ENCODE measurements around the gene IP6K3. TPM values are rescaled to one million over a fixed set of nuclear protein-coding genes. Genes with fewer than 3 reads are reported as not detected.

The IP6K3 gene
- total RNA-seq, 2 donors from 2014 or later, result 17.3 to 29.9 TPM

GRCh38 chr6:33698494-33698893, 48.2 kb downstream of the IP6K3 start:
- TF ChIP-seq CTCF (IDR thresholded peaks at IDR 0.05), result no peak
- peaks cover 42% of the 10 kb centered on the region for H3K36me3 ChIP-seq
- no peak overlapping the region for H3K4me3 ChIP-seq
- H3K27me3 ChIP-seq, result no peaks in the 10 kb centered on the region
- DNase-seq (ENCODE audit: low spot score), result no peak
- H3K9me3 ChIP-seq, result no peaks in the 10 kb centered on the region
- no peak overlapping the region for H3K27ac ChIP-seq
- peaks cover 0 to 68% of the 10 kb centered on the region in 2 donors for H3K4me1 ChIP-seq

DNA sequence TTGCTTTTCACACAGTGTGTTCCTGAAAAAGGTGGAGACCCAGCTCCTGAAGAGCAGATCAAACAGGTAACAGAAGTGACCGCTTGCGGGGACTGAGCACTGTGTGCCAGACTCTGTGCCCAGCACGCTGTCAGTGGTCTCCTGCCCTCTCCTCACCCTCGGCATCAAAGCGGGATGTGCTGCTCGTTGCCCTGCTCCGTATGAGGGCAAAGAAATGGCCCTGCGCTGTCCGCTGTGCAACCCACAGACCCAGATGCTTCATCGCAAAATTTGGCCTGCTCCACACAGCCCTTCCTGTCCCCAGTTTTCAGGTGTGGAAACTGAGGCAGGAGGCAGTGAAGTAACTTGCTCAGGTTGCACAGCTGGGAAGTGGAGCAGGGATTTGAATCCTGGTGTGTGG, 48.9 kb downstream of the IP6K3 start:
- H3K4me3 ChIP-seq, result no peak overlapping the region
- no peaks in the 10 kb centered on the region for H3K27me3 ChIP-seq
- DNase-seq (ENCODE audit: low spot score), result no peak
- TF ChIP-seq CTCF (IDR thresholded peaks at IDR 0.05), result no peak
- H3K9me3 ChIP-seq, result no peaks in the 10 kb centered on the region
- peaks cover 42% of the 10 kb centered on the region for H3K36me3 ChIP-seq
- peaks cover 0 to 75% of the 10 kb centered on the region in 2 donors for H3K4me1 ChIP-seq
- peak overlapping the region; percentile 85 to 87 for H3K27ac ChIP-seq

DNA sequence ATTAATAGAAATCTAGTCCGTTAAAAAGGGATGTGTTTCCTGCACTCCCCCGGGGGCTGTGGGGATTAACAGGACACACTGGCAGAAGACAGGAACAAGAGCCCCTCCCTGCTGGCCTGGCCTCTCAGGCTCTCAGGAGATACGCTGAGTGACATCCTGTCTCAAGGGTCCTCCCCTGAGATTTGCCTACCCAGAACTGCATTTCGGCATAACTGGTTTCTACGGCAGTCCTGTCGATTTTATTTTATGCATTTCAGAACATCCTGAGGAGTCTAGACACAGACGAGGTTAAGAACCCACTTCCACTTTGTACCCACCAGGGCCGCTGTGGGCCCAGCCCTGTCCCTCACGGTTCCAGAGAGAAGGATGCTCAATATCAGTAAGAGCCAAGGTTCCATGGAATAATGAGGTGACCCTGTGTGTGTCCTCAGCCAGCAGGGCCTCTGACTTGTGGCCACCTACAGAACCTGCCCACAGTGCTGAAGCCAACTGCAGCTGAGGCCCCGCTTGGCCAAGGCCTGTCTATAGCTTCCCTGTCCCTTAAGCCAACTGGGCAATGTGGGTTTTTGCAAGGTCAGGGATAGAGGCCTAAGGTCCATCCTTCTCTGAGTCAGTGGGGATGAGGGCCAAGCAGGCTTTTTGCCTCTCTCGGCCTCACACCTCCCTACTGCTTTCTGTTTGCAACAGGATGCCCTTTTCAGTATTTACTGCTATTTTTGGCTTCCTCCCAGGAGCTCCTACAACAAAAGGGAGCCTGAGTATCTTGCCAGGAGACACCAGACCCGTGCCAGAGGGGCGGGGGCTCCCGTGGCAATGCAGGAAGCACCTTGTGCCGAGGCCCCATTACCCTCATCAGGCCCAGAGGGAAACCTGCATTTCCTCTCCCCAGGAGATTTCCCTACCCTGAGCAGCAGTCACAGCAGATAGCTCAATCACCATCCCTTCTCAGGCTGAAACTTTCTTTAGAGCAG, 49.9 kb downstream of the IP6K3 start:
- DNase-seq (ENCODE audit: low spot score), result peak; percentile 60
- Histone ChIP-seq H3K4me1 (peaks cover 0 to 85% of the 10 kb centered on the region in 2 donors), H3K27ac (peak overlapping the region; percentile 85 to 87), H3K36me3 (peaks cover 42% of the 10 kb centered on the region), H3K27me3 (no peaks in the 10 kb centered on the region), H3K4me3 (no peak overlapping the region), H3K9me3 (no peaks in the 10 kb centered on the region)
- TF ChIP-seq CTCF (IDR thresholded peaks at IDR 0.05), result no peak

GRCh38 chr6:33696076-33696475, 50.6 kb downstream of the IP6K3 start:
- Histone ChIP-seq H3K27me3 (no peaks in the 10 kb centered on the region), H3K27ac (peak overlapping the region; percentile 85 to 87), H3K36me3 (peaks cover 44% of the 10 kb centered on the region), H3K9me3 (no peaks in the 10 kb centered on the region), H3K4me3 (no peak overlapping the region), H3K4me1 (peaks cover 0 to 93% of the 10 kb centered on the region in 2 donors)
- DNase-seq (ENCODE audit: low spot score), result no peak
- TF ChIP-seq CTCF (IDR thresholded peaks at IDR 0.05), result no peak

DNA sequence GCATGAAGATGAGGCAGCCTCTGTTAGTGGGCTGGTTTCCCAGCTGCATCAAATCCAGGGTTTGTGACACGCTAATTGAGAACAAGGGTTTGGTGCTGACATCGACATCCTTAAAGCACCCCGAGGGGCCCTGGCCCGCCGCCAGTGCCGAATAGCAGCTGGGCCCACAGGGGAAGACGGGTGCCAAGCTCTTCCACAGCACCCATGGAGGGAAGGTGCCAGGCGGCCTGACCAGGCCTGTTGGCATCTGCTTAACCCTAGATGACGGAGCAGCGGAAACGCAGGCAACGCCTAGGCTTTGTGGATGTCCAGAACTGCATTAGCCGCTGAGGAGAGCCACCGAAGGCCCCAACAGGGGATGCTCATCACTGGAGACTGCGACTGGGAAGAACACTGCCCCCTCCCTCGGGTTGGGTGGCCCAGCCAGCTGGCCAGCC, 51.2 kb downstream of the IP6K3 start:
- no peak for TF ChIP-seq CTCF (IDR thresholded peaks at IDR 0.05)
- Histone ChIP-seq H3K9me3 (no peaks in the 10 kb centered on the region), H3K27me3 (no peaks in the 10 kb centered on the region), H3K4me3 (no peak overlapping the region), H3K36me3 (peaks cover 46% of the 10 kb centered on the region), H3K27ac (peak overlapping the region; percentile 85 to 87), H3K4me1 (peaks cover 0 to 91% of the 10 kb centered on the region in 2 donors)
- no peak for DNase-seq (ENCODE audit: low spot score)

Measured in right atrium auricular region (tissue), 2 donors.